Measurements from ENCODE around the gene ACYP2. TPM values are rescaled to one million over a fixed set of nuclear protein-coding genes. Genes with fewer than 3 reads are reported as not detected.
"Not testable (repeated sequence)": the region's sequence is repeated elsewhere in the genome, so short reads cannot be mapped to it uniquely, and the experiment has no call there.

Gene ACYP2
- total RNA-seq, 4 donors from 2014 or later, result 12.8 to 40.5 (median 16.9) TPM

GRCh38 chr2:54261537-54261936 lies 146.1 kb downstream of the ACYP2 start:
- no peak overlapping the region for H3K27ac ChIP-seq
- H3K9me3 ChIP-seq, result no peaks in the 10 kb centered on the region
- 0 to 44% methylated on average over 1 to 2 of the region's 2 CpGs for WGBS, 2 donors (ENCODE audit: low coverage in 1 of 2)
- H3K36me3 ChIP-seq, result no peaks in the 10 kb centered on the region
- no peaks in the 10 kb centered on the region for H3K27me3 ChIP-seq
- TF ChIP-seq POLR2A (IDR thresholded peaks at IDR 0.05), result no peak
- no peak for TF ChIP-seq CTCF (IDR thresholded peaks at IDR 0.05)
- TF ChIP-seq POLR2AphosphoS5 (IDR thresholded peaks at IDR 0.05), result no peak
- TF ChIP-seq EP300 (IDR thresholded peaks at IDR 0.05), result no peak
- no peak for ATAC-seq
- H3K4me1 ChIP-seq, result peaks cover 0 to 21% (median 0%) of the 10 kb centered on the region in 3 donors
- no peak overlapping the region for H3K4me3 ChIP-seq

- ATAC-seq, result peak; percentile 50
- no peak for TF ChIP-seq EP300 (IDR thresholded peaks at IDR 0.05)
- no peak for TF ChIP-seq CTCF (IDR thresholded peaks at IDR 0.05)
- no peak for TF ChIP-seq POLR2A (IDR thresholded peaks at IDR 0.05)
- TF ChIP-seq POLR2AphosphoS5 (IDR thresholded peaks at IDR 0.05), result no peak
- WGBS, 2 donors (ENCODE audit: low coverage in 1 of 2), result 58 to 76% methylated on average over 2 of the region's 2 CpGs
- H3K36me3 ChIP-seq, result no peaks in the 10 kb centered on the region
- H3K4me3 ChIP-seq, result no peak overlapping the region
- H3K9me3 ChIP-seq, result no peaks in the 10 kb centered on the region
- H3K27me3 ChIP-seq, result no peaks in the 10 kb centered on the region
- no peak overlapping the region for H3K27ac ChIP-seq
- H3K4me1 ChIP-seq, result peaks cover 0 to 21% (median 0%) of the 10 kb centered on the region in 3 donors
Observed at GRCh38 chr2:54262015-54262765, 146.8 kb downstream of the ACYP2 start.

GRCh38 chr2:54265081-54265480 lies 149.7 kb downstream of the ACYP2 start:
- peaks cover 0 to 13% (median 0%) of the 10 kb centered on the region in 3 donors for H3K4me1 ChIP-seq
- WGBS, 2 donors (ENCODE audit: low coverage in 1 of 2), result 45 to 100% methylated on average over 1 of the region's 1 CpG
- H3K36me3 ChIP-seq, ATAC-seq, H3K27me3 ChIP-seq, H3K4me3 ChIP-seq, H3K9me3 ChIP-seq, H3K27ac ChIP-seq: not testable (repeated sequence)

- Histone ChIP-seq H3K27ac (no peak overlapping the region), H3K36me3 (no peaks in the 10 kb centered on the region), H3K9me3 (no peaks in the 10 kb centered on the region), H3K4me3 (no peak overlapping the region), H3K27me3 (no peaks in the 10 kb centered on the region), H3K4me1 (no peaks in the 10 kb centered on the region)
- TF ChIP-seq CTCF (IDR thresholded peaks at IDR 0.05) (no peak), EP300 (IDR thresholded peaks at IDR 0.05) (no peak), POLR2AphosphoS5 (IDR thresholded peaks at IDR 0.05) (no peak), POLR2A (IDR thresholded peaks at IDR 0.05) (no peak)
- WGBS, 2 donors (ENCODE audit: low coverage in 1 of 2), result 55 to 70% methylated on average over 1 of the region's 1 CpG
- ATAC-seq, result no peak
Observed at GRCh38 chr2:54267577-54267976, 152.2 kb downstream of the ACYP2 start.

- Histone ChIP-seq H3K9me3 (no peaks in the 10 kb centered on the region), H3K36me3 (no peaks in the 10 kb centered on the region), H3K4me3 (no peak overlapping the region), H3K27ac (no peak overlapping the region), H3K27me3 (no peaks in the 10 kb centered on the region), H3K4me1 (no peaks in the 10 kb centered on the region)
- TF ChIP-seq CTCF (IDR thresholded peaks at IDR 0.05) (no peak), POLR2AphosphoS5 (IDR thresholded peaks at IDR 0.05) (no peak), POLR2A (IDR thresholded peaks at IDR 0.05) (no peak), EP300 (IDR thresholded peaks at IDR 0.05) (no peak)
- WGBS, 2 donors (ENCODE audit: low coverage in 1 of 2), result 92 to 100% methylated on average over 4 of the region's 4 CpGs
- no peak for ATAC-seq
Observed at GRCh38 chr2:54271189-54271588, 155.8 kb downstream of the ACYP2 start.
